Bronchial epithelial cell (primary cell): Measurements from ENCODE around the gene RORC. TPM values are rescaled to one million over a fixed set of nuclear protein-coding genes. Genes with fewer than 3 reads are reported as not detected.

Source experiments
- DNase-seq: peaks from one replicate; pipeline ENCODE4 v3.0.0-alpha.2; 2010; ENCODE audit warnings: low read depth
- FAIRE-seq: peaks from 2 replicates; lab custom pipeline; 2011; peaks lifted over from hg19 to GRCh38; lab: Jason Lieb, UNC
- H3K27me3 ChIP-seq: 2 replicates; pipeline ENCODE4 v1.5.1; 2011; ENCODE audit warnings: low read length; ENCODE audit not compliant: control insufficient read depth, insufficient read depth
- H3K36me3 ChIP-seq: 2 replicates; pipeline ENCODE4 v1.5.1; 2011; ENCODE audit warnings: low read length; ENCODE audit not compliant: control insufficient read depth, insufficient read depth
- H3K4me3 ChIP-seq: 2 replicates; pipeline ENCODE4 v1.5.1; 2011; ENCODE audit warnings: mild to moderate bottlenecking, low read depth, low read length, control low read depth
- CTCF ChIP-seq: IDR thresholded peaks from 2 replicates; pipeline ENCODE4 v1.5.1; 2011; ENCODE audit warnings: mild to moderate bottlenecking, moderate library complexity, low read length, control low read depth, inconsistent platforms; ENCODE audit not compliant: insufficient read depth, severe bottlenecking
- total RNA-seq: library from RNA; depleted of rRNA; stranded (reverse); fragments of >200 nt; gene quantifications from 2 replicates; pipeline ENCODE4 v1.2.1, GENCODE V29; 2014

The RORC gene
- total RNA-seq, 1 donor from 2014 or later: 0.26 TPM

GRCh38 chr1:151814426-151814825 lies 17.2 kb downstream of the RORC start:
- FAIRE-seq: no peak

GRCh38 chr1:151813271-151813977 lies 18.2 kb downstream of the RORC start:
- peak; percentile 36 for FAIRE-seq
- Histone ChIP-seq H3K36me3 (no peaks in the 10 kb centered on the region), H3K27me3 (peaks cover 3% of the 10 kb centered on the region), H3K4me3 (no peak overlapping the region)
- no peak for TF ChIP-seq CTCF
- DNase-seq: no peak

More at GRCh38 chr1:151814426-151814825, 17.2 kb downstream of the RORC start:
- TF ChIP-seq CTCF: no peak
- no peaks in the 10 kb centered on the region for H3K36me3 ChIP-seq
- DNase-seq: no peak
- H3K27me3 ChIP-seq: peaks cover 3% of the 10 kb centered on the region
- H3K4me3 ChIP-seq: no peak overlapping the region

- TF ChIP-seq CTCF: no peak
- DNase-seq (no peak), FAIRE-seq (no peak)
- Histone ChIP-seq H3K27me3 (peaks cover 12% of the 10 kb centered on the region), H3K36me3 (no peaks in the 10 kb centered on the region), H3K4me3 (no peak overlapping the region)
These were observed 20.4 kb downstream of the RORC start for GRCh38 chr1:151811181-151811580.

- no peaks in the 10 kb centered on the region for H3K36me3 ChIP-seq
- FAIRE-seq: no peak
- no peak overlapping the region for H3K4me3 ChIP-seq
- peaks cover 16% of the 10 kb centered on the region for H3K27me3 ChIP-seq
- TF ChIP-seq CTCF: no peak
- DNase-seq: no peak
These were observed 21.5 kb downstream of the RORC start for GRCh38 chr1:151809985-151810556.

- H3K36me3 ChIP-seq: no peaks in the 10 kb centered on the region
- no peak for DNase-seq
- peaks cover 14% of the 10 kb centered on the region for H3K27me3 ChIP-seq
- no peak for TF ChIP-seq CTCF
- no peak for FAIRE-seq
- H3K4me3 ChIP-seq: no peak overlapping the region
These were observed 22.2 kb downstream of the RORC start for GRCh38 chr1:151809290-151809984.
